GM10847 (cell line): Measurements from ENCODE around the gene LCA5.

Source experiments
- POLR2A ChIP-seq: IDR thresholded peaks from 2 replicates; pipeline ENCODE4 v1.6.1; 2011; ENCODE audit not compliant: insufficient read length; ENCODE audit errors: extremely low read depth

The LCA5 gene

DNA sequence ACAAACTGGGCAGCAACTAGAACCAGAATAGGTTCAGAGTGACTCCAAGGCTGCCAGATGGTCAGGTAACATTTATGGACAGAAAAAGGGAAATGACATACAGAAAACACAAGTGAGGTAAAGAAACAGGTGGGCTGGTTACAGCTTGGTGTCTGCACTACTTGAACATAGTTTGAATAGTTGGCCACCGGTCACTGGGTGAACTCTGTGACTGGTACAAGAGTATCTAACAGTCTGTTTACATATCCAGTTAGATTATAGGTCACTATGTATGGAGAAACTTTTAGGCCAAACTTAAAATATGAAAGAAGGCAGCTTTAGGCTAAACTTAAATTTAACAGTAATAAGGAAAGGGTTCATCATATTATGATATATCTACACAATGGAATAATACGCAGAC, 32.9 kb downstream of the LCA5 start:
- TF ChIP-seq POLR2A = no peak

DNA sequence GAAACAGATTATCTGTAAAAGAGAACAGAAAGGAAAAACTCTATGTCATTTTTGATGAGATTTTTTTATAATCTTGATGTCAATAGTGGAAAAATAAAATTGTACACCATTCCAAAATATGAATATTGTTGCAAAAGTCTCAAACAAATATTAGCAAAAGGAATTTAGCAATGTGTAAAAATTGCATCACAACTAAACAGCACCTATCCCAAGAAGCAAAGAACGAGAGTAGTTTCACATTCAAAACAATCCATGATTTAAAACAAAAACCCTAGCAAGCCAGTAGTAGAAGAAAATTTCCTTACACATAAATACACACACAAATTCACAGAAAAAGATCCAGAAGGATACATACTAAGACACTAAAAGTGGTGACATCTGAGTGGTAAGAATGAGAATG, 38.4 kb downstream of the LCA5 start:
- TF ChIP-seq POLR2A = no peak

DNA sequence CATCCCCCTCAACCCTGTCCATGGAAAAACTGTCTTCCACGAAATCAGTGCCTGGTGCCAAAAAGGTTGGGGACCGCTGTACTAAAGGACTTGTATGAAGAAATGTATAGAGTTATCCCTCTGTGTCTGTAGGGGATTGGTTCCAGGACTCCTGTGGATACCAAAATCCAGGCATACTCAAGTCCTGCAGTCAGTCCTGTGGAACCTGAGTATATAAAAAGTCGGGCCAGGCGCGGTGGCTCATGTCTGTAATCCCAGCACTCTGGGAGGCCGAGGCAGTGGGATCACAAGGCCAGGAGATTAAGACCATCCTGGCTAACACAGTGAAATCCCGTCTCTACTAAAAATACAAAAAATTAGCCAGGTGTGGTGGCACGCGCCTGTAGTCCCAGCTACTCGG, 42.0 kb downstream of the LCA5 start:
- no peak for TF ChIP-seq POLR2A

DNA sequence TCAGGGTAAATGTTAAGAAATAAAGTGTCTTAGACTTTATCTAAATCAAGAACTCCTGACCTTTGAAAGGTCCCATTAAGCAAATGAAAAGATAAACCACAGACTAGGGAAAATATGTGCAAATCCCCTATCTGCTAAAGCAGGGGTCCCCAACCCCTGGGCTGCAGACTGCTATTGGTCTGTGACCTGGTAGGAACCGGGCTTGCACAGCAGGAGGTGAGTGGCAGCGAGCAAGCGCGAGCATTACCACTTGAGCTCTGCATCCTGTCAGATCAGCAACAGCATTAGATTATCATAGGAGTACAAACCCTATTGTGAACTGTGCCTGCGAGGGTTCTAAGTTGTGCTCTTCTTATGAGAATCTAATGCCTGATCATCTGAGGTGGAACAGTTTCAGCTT, 42.4 kb downstream of the LCA5 start:
- TF ChIP-seq POLR2A = no peak

DNA sequence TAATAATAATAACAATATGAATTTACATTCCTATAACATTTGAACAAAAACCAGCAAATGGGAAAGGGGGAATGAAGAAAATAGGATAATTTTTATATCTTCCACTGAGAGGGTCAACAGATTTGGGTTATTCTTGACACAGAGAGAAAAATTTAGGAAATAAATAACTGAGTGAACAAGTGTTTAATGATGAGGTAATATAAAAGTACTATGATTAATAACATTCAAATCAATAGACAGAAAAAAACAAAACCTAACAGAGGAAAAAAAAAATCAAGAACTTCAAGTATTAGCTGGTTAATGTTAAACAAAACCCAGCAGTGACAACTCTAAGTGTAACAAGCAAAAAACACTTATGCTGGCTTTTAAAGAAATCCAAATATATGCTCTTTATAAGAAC, 66.5 kb downstream of the LCA5 start:
- no peak for TF ChIP-seq POLR2A

DNA sequence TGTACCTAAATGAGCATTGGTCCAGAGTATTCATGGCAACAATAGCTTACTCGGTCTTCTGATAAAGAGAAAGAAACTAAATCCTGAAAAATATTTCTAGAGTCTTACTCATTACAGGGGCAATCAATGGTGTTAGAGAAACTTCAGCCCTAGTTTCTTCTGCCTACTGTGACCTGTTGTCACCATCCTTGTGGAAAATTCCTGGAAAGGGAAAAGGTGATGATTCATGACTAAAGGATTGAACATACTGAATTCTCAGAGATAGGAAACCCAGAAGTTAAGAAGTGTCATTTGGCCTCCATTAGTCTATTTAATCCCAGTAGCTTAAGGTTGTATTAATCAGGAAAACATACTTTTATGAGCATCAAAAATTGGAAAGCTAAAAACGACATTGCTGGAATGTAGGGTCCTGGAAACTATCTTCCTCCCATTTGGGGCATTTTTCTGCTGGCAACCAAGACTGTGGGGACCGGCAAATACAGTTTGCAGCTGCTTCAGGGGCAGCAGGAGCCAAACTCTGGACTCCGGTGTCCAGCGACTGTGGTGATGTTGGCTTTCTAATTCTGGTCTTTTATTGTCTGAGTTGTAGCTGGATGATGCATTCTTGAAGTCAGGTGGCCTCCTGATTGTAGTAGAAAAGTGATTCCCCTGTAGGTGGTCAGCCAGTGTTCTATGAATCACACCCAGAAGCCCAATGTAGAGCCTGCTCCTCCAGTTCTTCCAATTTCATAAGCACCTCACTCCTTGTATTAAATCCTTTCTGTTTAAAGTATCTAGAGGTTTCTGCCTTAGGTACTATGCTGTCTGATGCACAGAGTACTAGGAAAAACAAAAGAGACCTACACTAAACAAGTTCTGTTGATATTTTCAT, 67.6 kb downstream of the LCA5 start:
- TF ChIP-seq POLR2A = no peak

DNA sequence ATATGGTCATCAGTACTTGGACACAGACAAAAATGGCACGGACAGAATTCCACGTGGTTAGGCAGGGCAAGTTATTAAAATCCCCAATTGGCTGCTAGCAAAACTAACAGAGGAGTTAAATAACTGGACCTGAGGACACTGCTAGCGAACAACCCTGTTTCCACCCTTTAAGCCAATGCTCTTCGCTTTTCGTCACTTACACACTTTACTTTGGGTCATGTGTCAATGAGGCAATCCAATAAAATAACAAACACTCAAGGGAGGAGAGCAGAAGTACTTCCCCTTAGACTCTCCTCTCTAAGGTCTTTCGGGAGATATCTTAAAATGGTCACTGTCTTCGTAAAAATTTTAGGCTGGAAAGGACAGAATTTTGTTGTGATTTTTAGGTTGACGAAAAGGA, 68.6 kb downstream of the LCA5 start:
- TF ChIP-seq POLR2A = no peak

DNA sequence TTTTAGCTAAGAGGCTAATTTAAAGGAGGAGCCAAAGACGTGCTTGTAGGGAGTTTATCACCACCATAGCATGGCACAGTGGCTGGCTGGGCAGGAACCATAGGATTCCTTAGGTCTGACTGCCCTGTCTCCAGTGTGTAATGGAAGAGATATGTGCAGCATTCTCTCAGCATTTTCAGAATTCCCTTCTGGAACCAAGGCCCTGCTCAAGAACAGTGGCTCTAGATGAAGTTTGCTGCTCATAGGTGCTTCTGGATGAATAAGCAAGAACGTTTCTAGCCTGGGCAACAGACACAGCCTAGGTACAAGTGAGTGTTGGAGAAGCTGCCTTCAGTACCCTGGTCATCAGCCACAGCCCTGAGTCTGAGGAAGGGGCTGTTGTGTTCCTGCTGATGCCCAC, 69.1 kb downstream of the LCA5 start:
- no peak for TF ChIP-seq POLR2A

DNA sequence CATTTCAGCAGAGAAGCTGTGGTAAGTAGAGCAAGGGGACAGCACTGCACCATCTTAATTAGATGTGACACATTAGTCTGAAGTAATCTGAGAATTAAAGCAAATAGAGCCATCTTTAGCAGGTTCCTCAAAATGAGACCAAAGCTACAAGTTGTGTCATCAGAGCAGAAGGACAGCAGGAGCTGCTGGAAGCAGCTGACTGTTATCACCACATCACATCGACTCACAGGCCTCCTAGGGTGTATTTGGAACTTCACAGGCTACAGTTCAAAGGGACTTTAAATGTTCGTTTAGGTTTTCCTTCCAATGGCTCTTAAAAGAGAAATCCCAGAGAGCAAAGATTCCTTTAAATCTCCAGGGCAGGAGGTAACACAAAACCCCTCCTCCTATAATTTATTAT, 69.5 kb downstream of the LCA5 start:
- TF ChIP-seq POLR2A = no peak

DNA sequence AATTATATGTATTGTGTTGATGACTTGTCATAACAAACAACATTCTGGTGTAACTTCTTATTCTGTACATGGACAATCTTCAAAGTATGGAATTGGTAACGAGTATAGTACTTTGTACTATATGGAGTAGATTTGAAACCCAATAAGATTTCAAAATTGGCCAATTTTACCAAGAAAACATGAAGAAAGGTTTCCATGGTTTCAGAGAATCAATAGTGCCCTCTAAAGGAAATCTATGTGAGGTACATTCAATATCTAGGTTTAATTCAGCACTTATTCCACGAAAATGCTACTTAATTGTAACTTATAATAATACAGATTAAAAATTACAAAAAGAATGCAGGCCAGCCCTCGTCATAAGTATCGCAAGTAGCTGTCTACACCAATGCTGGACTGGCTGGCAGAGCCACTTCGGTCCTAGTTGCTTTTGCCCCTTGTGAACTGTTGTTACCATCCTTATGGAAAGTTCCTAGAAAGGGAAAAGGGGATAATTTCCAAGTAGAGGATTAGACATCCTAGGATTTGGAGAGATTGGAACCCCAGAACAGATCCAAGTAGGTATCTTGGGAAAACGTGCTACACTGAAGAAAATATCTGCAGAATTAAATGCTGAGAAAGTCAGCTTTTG, 70.9 kb downstream of the LCA5 start:
- no peak for TF ChIP-seq POLR2A

DNA sequence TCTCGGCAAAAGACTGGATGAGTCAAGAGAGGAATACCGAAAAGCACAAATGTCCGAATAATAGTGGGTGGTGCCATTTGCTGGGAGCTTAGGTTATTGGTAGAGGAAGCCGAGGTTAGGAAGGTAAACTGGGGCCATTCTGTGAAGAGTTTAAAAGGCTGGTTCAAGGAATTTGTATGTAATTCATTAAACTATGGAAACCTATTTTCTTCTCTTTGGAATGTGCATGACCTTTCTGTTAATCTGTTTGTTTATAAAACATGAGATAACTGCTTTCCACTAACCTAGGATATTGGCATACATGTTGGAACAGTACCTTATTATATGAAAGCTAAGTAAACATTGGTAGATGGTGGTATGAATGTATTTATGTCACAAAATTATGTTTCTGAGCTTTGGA, 71.8 kb downstream of the LCA5 start:
- TF ChIP-seq POLR2A = no peak

DNA sequence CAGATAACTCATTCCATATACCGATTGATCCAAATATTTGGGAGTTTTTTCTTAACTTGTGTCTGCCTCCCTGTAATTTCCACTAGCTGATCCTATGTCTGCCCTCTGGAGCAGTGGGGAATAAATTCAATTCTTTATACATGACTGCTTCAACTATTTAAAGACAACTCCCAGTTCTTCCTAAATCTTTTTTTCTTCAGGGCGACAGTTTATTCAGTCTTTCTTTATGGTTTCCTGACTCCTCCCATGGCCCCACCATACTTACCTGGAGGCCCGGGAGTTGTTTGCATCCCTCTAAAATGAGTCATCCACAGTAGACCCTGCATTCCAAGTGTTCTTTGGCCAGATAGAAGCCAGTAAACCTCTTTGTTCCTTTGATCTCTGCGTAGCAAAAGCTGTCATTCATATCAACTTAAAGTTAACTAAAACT, 73.6 kb downstream of the LCA5 start:
- TF ChIP-seq POLR2A = no peak

DNA sequence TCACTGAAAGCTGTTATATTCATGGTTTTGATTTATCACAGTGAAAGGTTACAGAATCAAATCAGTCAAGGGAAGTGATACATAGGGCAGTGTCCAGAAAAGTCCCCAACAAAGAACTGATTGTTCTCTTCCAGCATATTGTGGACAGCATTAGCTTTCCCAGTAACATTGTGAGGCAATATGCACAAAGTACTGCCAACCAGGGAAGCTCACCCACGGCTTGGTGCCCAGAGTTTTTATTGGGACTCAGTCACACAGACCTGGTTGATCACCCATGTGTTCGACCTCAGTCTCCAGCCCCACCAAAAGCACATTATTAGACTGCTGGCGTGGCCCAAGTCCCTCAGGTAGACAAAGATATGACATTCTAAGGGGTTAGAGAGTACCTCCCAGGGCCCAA, 76.0 kb downstream of the LCA5 start:
- TF ChIP-seq POLR2A = no peak

DNA sequence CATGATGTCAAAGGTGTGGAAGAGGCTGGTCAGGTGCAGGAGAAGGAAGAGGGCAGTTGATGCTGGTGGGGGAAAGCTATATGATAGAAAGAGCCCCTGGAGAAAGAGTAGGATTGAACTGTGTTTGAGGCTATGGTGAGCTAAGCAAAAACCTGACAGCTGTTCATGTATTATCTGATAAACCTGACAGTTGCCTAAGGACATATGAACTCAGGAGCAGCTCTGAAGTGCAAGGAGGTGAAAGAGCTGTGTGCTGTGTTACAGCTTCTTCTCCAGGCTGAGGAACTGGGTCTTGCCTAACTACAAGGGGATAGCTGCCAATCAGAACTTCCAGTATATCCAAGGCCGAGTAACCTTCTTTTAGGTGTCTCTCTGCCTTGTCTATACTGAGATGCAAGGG, 81.8 kb downstream of the LCA5 start:
- no peak for TF ChIP-seq POLR2A

DNA sequence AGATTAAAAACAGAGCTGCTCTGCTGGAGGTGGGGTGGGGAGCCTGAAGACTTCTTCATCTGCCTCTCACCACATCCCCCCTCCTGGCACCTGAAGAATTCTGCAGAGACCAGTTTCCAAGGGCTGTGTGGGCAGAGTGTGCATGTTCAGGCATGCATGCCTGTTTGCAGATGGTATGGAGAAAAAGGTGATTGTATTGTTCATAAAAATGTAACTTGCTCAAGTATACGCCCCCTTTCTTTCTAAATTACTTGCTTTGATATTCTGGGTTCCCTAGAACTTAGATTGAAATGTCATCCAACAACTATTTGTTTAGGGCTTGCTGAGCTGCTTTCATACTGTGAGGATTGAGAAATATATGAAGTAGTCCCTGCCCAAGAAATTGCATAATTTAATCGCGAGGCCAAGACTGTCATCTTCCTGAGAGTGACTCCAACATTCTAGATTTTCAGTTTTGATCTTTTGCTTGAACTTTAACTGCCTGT, 83.6 kb downstream of the LCA5 start:
- no peak for TF ChIP-seq POLR2A

DNA sequence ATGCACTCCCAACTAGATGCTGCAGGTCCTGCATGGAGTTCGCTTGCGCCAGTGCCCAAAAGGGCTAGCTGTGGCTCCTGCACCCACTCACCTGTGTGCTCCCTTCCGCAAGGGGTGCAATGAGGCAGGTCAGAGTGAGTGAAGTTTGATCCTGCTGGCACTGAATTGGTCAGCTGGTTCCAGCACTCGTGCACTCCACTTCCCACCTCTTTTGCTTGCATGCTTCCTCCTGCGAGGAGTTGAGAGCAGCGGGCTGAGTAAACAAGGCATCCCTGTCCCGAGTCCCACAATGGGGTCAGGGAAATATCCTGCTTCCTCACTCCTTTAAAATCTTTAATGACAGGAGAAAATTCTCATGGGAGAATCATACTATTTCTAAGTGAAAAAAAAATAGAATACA, 86.2 kb downstream of the LCA5 start:
- TF ChIP-seq POLR2A = no peak

DNA sequence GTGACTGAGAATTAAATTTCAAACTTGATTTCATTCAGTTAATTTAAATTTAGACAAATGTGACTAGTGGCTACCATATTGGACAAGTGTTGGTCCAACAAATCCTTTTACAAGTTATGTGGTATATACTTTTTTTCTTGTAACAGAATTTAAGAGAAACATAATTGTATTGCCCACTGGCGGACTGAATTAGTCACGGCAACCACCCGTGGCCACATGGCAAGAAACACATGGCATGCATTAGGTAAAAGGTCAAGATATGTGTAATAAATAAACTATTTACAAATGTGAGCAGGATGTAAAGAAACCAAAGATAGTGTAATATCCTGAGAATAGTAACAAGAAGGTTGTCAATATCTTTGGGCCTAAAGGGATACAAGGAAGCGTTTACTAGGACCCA, 91.2 kb downstream of the LCA5 start:
- TF ChIP-seq POLR2A = no peak

DNA sequence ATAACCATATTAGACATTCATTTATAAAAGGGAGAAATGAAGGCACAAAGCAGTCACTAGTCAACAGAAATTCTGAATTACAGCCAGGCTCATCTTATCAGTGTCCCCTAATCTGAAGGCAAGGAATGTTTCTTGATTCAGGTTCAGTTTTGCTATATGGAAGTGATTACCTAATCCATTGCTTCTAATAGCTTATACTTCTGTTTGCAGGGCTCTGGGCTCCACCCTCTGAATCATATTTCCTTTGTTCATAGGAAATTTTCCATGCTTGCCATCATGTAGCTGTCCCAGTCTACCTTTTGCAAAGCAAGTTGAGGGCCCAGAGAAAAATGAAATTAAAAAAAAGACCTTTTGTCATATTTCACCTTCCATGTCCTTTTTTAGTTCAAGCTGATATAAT, 96.0 kb downstream of the LCA5 start:
- no peak for TF ChIP-seq POLR2A
